GM19452 (cell line): ENCODE measurements around the gene SPRR2D.
"Not testable (repeated sequence)": the region's sequence is repeated elsewhere in the genome, so short reads cannot be mapped to it uniquely, and the experiment has no call there.

ENCODE experiments used
- ATAC-seq: cut with Tn5 transposase; IDR thresholded peaks from one replicate; pipeline ENCODE4 v1.9.1; 2021; ENCODE audit not compliant: unreplicated experiment

The SPRR2D gene

GRCh38 chr1:153040950-153041631, at the start of gene SPRR2D:
Gene SPRR2D (minus strand): TSS chr1:153041120. CDS start chr1:153040346, 774 bp downstream.
- no peak for ATAC-seq

GRCh38 chr1:153087652-153088051, 46.7 kb upstream of the SPRR2D start:
- no peak for ATAC-seq

GRCh38 chr1:153081736-153082135, 40.8 kb upstream of the SPRR2D start:
- ATAC-seq = no peak

GRCh38 chr1:153072806-153073726, 32.1 kb upstream of the SPRR2D start:
- no peak for ATAC-seq

- no peak for ATAC-seq
These were observed 30.6 kb upstream of the SPRR2D start, which contains the start of gene SPRR2B for GRCh38 chr1:153071511-153071910. Gene SPRR2B (minus strand): TSS chr1:153071611. CDS start chr1:153070839, 772 bp downstream.

- ATAC-seq = no peak
These were observed 29.3 kb upstream of the SPRR2D start for GRCh38 chr1:153070243-153070642.

GRCh38 chr1:153058826-153059784, 18.2 kb upstream of the SPRR2D start:
- ATAC-seq = no peak

- ATAC-seq = no peak
These were observed 17.2 kb upstream of the SPRR2D start for GRCh38 chr1:153058154-153058553.

- ATAC-seq = no peak
These were observed 16.5 kb upstream of the SPRR2D start, which contains the start of gene SPRR2A for GRCh38 chr1:153057375-153057774. Gene SPRR2A (minus strand): TSS chr1:153057512. CDS start chr1:153056735, 777 bp downstream.

GRCh38 chr1:153056111-153056510, 15.2 kb upstream of the SPRR2D start:
- not testable (repeated sequence) for ATAC-seq

GRCh38 chr1:153049211-153049610, 8.3 kb upstream of the SPRR2D start:
- no peak for ATAC-seq

GRCh38 chr1:153035211-153035610, 5.7 kb downstream of the SPRR2D start:
- ATAC-seq = no peak

- no peak for ATAC-seq
These were observed 8.1 kb downstream of the SPRR2D start for GRCh38 chr1:153032677-153033308.

GRCh38 chr1:153032073-153032472, 8.8 kb downstream of the SPRR2D start:
- ATAC-seq = no peak

- ATAC-seq = no peak
These were observed 10.0 kb downstream of the SPRR2D start, which contains the start of gene SPRR1B for GRCh38 chr1:153030895-153031294. Gene SPRR1B (plus strand): TSS chr1:153031203. CDS start chr1:153032346, 1,143 bp downstream.

- ATAC-seq = no peak
These were observed 12.2 kb downstream of the SPRR2D start for GRCh38 chr1:153028766-153029165.

- no peak for ATAC-seq
These were observed 15.1 kb downstream of the SPRR2D start for GRCh38 chr1:153025797-153026196.

GRCh38 chr1:153024413-153024812, 16.5 kb downstream of the SPRR2D start:
- ATAC-seq = no peak

- no peak for ATAC-seq
These were observed 17.8 kb downstream of the SPRR2D start for GRCh38 chr1:153023109-153023508.

GRCh38 chr1:153022340-153022739, 18.6 kb downstream of the SPRR2D start:
- not testable (repeated sequence) for ATAC-seq
